HL-60 (cell line): Measurements from ENCODE around the gene PBX1.

Experiments
- DNase-seq, 2 experiments: peaks; one replicate each; pipeline ENCODE4 v3.0.0-alpha.2; 2010 to 2020; ENCODE audit warnings: low read depth in 1 of 2, low spot score in 1 of 2
- H3K27ac ChIP-seq: fragments of 250-450 bp; sonication (Bioruptor Pico); replicated peaks from 2 replicates; pipeline ENCODE4 v1.5.1; 2020; ENCODE audit warnings: mild to moderate bottlenecking, moderate library complexity
- H3K27me3 ChIP-seq: fragments of 250-450 bp; sonication (Bioruptor Pico); 2 replicates; pipeline ENCODE4 v1.5.1; 2021; ENCODE audit warnings: mild to moderate bottlenecking, moderate library complexity; ENCODE audit not compliant: insufficient read depth, poor library complexity, severe bottlenecking
- H3K4me3 ChIP-seq: replicated peaks from 2 replicates; pipeline ENCODE4 v1.5.1; 2011; ENCODE audit warnings: mild to moderate bottlenecking, control low read depth, low read length; ENCODE audit not compliant: insufficient read depth
- CTCF ChIP-seq: IDR thresholded peaks from one replicate; pipeline ENCODE4 v1.5.1; 2011; ENCODE audit warnings: low read length, control low read depth, inconsistent platforms; ENCODE audit not compliant: insufficient read depth
- GABPA ChIP-seq: IDR thresholded peaks from 2 replicates; pipeline ENCODE4 v1.6.1; 2012; ENCODE audit warnings: low read depth
- POLR2AphosphoS5 ChIP-seq: IDR thresholded peaks from 2 replicates; pipeline ENCODE4 v1.6.1; 2012; ENCODE audit warnings: low read depth
- REST ChIP-seq: IDR thresholded peaks from 2 replicates; pipeline ENCODE4 v1.6.1; 2012; ENCODE audit warnings: low read depth; ENCODE audit not compliant: insufficient replicate concordance
- SPI1 ChIP-seq: IDR thresholded peaks from 2 replicates; pipeline ENCODE4 v1.6.1; 2012; ENCODE audit warnings: low read depth, mild to moderate bottlenecking, borderline replicate concordance

The PBX1 gene

GRCh38 chr1:164803366-164803765 lies 244.4 kb downstream of the PBX1 start:
- Histone ChIP-seq H3K27me3 (no peaks in the 10 kb centered on the region), H3K27ac (no peak overlapping the region), H3K4me3 (no peak overlapping the region)
- no peak for TF ChIP-seq POLR2AphosphoS5
- no peak for TF ChIP-seq GABPA
- no peak for TF ChIP-seq SPI1
- TF ChIP-seq REST: no peak
- TF ChIP-seq CTCF: no peak
- no peak for DNase-seq

- H3K4me3 ChIP-seq: no peak overlapping the region
- no peak overlapping the region for H3K27ac ChIP-seq
- DNase-seq: no peak
- TF ChIP-seq CTCF: no peak
- H3K27me3 ChIP-seq: no peaks in the 10 kb centered on the region
Observed at GRCh38 chr1:164804366-164804765, 245.4 kb downstream of the PBX1 start.

- H3K27me3 ChIP-seq: no peaks in the 10 kb centered on the region
- no peak for DNase-seq
- no peak for TF ChIP-seq POLR2AphosphoS5
- no peak for TF ChIP-seq CTCF
- TF ChIP-seq SPI1: no peak
- TF ChIP-seq GABPA: no peak
- no peak for TF ChIP-seq REST
Observed at GRCh38 chr1:164805399-164805798, 246.4 kb downstream of the PBX1 start.

GRCh38 chr1:164806531-164806930 lies 247.5 kb downstream of the PBX1 start:
- no peak overlapping the region for H3K4me3 ChIP-seq
- no peak for DNase-seq
- TF ChIP-seq CTCF (no peak), POLR2AphosphoS5 (no peak), SPI1 (no peak), GABPA (no peak), REST (no peak)
- H3K27ac ChIP-seq: no peak overlapping the region
- no peaks in the 10 kb centered on the region for H3K27me3 ChIP-seq

More at GRCh38 chr1:164805399-164805798, 246.4 kb downstream of the PBX1 start:
- Histone ChIP-seq H3K27ac (no peak overlapping the region), H3K4me3 (no peak overlapping the region)
